ENCODE data around the gene CDC45.

DNA sequence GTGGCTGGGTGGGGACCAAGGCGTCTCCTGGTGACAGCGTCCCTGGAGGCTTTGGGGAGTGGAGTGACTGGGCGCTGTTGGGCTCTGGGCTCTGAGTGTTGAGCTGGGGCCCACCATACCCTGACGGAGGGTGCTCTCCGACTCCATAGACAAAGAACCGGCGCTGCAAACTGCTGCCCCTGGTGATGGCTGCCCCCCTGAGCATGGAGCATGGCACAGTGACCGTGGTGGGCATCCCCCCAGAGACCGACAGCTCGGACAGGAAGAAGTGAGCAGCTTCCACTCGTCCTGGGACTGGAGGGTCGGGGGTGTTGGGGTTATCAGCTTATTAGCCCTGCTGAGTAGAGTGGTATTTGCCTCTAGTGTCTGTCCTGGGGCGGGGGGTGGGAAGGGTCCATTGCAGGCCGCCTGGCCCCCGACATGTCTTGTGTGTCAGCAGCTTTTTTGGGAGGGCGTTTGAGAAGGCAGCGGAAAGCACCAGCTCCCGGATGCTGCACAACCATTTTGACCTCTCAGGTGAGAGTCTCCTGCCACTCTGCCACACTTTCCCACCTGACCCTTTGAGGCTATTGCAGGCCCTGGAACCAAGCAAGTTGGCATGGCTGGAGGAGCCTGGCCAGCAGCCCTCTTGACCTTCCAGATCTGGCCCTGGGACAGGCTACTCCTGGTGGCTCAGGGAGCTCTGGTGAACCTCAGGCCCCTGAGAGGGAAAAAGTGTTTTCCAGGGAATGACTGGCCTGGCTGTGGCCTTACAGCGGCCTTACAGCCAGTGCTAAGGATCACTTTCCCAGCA lies 36.9 kb downstream of the CDC45 start:
- TF ChIP-seq, protein P1, sequence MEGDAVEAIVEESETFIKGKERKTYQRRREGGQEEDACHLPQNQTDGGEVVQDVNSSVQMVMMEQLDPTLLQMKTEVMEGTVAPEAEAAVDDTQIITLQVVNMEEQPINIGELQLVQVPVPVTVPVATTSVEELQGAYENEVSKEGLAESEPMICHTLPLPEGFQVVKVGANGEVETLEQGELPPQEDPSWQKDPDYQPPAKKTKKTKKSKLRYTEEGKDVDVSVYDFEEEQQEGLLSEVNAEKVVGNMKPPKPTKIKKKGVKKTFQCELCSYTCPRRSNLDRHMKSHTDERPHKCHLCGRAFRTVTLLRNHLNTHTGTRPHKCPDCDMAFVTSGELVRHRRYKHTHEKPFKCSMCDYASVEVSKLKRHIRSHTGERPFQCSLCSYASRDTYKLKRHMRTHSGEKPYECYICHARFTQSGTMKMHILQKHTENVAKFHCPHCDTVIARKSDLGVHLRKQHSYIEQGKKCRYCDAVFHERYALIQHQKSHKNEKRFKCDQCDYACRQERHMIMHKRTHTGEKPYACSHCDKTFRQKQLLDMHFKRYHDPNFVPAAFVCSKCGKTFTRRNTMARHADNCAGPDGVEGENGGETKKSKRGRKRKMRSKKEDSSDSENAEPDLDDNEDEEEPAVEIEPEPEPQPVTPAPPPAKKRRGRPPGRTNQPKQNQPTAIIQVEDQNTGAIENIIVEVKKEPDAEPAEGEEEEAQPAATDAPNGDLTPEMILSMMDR (conservative IDR thresholded peaks at IDR 0.05; ENCODE audit: low read length): no peak
- no peak for TF ChIP-seq EZH2phosphoT487 (IDR thresholded peaks at IDR 0.05; ENCODE audit: borderline replicate concordance, low read depth, low read length)
